ENCODE measurements around the gene TSSK6.
A peak's percentile ranks its signal among the peaks of the same experiment; 100 is the strongest.
"Not testable (repeated sequence)": the region's sequence is repeated elsewhere in the genome, so short reads cannot be mapped to it uniquely, and the experiment has no call there.

Gene TSSK6

DNA sequence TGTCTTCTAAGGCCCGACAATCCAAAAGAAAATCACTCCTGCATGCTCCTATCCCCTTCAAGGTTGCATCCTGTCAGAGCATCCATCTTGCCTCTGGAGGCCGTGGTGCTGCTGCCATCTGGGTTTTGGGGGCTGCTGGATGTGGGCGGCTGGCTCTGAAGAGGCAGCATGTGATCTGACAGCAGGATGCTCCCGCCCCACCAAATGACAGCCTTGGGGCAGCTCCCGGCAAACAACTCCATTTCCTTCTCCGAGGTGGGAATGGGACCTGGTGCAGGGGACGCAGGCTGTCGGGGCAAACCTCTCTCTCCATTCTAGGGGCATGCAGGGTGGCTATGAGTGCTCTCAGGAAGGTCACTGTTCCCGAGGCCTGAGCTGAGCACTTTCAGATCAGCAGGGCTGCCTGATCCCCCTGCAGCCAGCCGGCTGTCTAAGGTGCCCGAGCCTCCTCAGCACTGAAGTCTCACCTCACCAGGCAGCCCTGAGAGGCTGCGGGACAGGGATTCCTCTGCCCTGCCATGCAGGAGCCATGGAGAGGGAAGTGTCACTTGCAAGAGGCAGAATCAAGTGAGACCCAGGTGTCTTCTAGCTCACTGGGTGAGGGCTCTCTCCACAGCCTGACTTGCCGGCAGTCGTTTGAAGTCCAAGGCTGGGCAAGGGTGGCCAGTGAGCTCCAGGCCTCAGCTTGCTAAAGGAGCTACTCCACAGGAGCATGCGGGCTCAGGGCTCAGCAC lies 28.8 kb downstream of the TSSK6 start:
- DNase-seq = no peak

DNA sequence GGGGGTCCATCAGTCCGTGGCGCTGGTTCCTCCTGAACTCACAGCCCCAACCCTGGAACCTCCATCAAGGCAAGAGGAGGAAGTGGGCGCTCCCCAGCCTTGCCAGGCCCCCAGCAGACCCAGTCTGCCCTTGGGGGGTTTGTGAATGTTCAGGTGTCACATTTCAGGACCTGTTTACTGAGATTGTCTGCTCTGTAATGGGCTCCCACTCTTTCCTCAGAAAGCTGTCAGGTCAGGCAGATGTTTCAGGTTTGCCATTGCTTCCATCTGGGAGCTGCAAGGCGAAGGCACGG lies 29.4 kb downstream of the TSSK6 start:
- DNase-seq = no peak

DNA sequence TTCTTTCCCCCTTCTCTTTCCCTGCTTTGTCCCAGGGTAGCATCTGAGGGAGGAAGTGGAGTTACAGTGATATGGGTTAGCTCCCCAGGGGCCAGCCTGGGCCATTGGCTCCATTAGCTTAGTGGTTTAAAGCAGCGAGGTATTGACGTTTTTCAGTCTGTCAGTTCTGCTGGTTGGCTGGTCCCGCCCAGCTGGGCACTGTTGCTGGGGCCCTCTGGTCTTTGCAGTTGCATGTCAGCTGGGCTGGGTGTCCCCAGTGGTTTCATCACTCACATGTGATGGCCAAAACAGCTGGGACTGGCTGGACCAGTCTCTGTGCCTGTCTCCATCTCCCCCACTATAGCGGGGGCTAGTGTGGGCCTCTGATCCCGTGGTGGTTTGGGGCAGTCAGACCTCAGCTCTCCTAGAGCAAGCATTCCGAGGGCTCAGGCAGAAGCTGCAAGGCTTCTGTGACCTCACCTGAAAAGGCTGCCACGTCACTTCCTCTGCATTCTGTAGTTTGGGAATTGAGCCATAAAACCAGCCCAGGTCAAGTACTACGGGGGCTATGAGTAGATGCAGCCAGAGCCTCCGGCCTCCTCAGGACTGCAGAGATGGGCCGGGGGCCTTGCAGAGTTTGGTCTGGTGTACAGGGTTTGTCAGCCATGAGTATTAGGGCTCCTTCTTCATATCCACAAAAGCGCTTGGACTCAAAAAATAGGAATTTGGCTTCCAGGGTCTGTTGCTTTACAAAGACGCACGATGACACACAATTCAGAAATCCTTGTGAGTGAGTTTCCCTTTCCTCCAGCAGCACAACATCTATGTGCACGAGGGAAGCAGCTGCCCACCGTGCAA lies 30.0 kb downstream of the TSSK6 start:
- no peak for DNase-seq

DNA sequence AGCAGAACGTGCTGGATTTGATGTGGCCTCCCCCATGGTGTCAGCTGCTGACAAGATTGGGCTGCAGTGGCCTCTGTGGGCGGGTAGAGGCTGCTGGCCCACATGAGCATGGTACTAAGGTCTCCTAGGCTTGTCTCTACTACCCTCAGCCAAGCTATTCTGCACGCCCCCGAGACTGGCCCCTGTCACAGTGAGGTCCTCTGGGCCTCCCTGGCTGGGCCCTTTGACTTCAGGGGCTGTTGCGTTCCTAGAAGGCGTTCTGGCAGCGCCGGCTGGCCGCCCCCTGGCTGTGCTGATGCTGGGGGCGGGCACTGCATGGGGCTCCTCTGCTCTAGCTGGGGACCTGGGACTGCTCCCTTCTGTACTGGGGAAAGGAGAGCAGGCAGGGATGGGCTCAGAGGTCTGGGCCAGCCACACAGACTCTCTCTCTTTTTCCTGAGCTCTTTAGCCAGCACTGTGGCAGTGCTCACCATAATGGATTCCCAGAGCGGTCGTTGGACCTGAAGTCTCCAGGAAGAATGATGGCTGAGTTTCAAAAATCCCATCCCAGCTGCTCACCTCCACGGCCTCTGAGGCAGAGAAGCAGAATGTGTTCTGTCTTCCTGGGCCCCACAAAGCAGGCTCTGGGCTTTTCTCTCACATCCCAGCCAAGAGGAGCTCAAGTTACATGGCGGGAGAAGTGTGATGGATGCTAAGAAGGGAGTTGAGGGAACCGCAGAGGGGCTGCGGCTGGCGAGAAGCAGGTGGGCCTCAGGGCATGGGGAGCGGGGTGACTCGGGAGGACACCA lies 32.3 kb downstream of the TSSK6 start:
- DNase-seq = no peak

DNA sequence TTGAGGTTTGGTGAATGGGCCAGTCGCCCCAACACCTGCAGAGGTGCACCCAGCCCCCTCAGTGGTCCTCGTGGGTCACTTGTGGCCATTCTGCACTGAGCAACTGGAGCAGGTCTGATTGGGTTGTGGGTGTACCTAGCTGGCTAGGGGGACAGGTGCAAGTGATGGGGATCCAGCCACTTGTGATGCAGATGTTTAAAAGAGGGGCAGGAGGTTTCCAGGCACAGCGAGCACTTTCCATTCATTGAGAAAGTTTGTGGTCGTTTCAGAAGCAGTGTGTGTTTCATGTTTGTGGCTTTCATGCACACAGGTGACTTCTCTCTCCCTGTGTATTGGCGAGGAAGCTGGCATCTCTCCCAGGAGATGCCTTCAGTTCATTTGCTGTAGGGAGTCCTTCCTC lies 34.7 kb downstream of the TSSK6 start:
- no peak for DNase-seq

DNA sequence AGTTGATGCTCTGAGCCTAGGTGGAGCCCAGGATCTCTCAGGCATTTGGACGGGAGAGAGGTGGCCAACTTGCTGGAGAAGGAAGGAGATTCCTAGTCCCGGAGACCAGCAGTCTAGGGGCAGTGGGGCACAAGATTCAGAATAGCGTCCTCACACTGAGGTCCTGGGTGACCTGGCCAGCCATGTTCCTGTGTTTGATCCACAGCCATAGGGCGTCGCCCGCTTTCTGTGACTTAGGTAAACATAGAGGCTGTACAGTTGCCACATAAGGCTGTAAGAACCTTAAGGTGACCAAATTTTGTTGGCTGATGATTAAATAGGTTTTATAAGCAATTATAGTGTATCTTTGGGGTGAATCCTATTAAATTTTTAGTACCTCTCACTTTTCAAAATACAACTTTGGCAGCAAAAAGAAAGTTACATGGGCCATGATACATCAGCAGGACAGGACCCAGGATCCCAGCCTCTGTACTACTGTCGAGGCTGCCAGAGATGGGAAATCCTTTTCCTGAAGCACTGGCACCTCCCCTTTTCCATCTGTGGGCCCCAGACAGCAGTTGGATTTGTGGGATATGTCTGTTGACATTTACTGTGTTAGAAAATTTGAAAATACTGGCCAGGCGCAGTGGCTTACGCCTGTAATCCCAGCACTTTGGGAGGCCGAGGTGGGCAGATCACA lies 37.5 kb downstream of the TSSK6 start:
- DNase-seq = no peak

DNA sequence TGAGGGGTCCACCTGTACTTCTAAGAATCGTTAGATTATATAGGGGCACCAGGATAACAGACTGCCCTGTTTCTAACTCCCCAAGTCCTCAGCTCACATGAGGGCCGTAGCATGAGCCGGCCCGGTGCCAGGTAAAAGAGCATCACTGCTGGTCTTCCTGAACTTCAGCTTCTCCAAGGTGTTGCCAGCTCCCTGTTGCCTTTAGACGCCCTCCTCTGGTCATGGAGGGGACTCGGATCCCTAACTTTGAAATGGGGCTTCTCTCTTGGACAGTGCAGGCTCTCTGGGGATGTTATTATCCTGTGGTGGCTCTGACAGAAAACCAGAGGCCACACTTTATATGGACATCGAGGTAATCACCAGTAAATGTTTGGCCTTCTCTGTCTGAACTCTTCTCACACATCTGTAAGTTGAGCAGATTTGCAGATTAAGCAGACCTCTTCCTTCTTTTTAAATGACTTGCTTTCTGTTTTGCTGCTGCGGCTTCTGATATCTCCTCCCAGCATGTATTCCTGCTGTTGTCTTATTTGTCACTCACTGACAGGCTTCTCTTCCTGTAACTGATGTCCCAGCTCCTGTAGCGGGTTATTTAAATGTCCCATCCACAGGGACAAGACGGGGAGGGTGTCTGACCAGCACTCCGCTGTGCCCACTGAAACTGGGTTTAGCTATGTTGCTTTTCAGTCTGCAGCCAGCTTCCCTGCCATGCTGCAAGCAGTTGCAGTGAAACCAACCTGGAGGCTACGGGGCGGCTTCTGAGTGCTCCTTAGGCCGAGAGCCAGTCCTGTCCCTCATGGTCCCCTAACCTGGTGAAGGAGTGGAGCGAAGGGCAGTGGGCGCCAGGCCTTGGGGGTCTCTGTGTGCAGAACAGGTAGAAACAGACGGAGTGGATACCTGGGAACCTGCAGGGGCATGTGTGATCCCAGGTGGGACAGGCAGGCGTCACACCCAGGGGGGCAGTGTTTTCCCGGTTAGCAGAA lies 39.2 kb downstream of the TSSK6 start:
- peak; percentile 30 for DNase-seq

DNA sequence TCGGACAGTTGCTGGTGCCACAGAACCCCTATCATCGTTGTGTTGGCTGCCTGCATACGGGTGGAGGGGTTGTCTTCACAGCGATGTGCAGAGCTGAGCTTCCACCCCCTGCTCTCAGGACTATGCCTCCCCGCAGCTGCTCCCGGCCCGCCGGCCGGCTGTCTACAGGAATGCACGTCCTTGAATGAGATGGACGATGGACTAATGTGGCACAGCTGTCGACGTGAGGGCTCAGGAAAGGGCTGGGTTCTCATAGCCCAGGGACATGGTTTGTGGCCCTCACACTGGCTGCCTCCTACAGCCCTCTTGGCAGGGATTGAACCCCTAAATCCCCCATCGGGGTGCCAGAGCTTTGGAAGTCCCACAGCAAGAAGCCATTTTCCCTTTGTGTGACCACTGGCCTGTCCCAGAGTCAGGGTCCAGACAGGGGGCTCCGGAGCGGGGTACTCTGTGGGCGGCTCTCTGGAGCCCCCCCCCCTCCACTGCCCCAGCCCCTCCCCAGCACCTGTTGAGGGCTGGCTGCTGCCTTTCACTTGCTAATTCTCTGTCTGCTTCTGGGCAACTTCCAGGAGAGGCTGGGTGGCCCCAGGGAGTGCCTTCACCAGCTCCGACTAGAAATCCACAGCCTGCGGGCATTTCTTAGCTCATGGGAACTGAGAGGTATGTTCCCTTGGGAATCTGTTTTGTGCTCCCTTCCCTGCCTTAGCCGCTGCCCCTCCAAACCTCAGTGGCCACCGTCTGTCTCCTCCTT lies 40.2 kb downstream of the TSSK6 start:
- DNase-seq = no peak

DNA sequence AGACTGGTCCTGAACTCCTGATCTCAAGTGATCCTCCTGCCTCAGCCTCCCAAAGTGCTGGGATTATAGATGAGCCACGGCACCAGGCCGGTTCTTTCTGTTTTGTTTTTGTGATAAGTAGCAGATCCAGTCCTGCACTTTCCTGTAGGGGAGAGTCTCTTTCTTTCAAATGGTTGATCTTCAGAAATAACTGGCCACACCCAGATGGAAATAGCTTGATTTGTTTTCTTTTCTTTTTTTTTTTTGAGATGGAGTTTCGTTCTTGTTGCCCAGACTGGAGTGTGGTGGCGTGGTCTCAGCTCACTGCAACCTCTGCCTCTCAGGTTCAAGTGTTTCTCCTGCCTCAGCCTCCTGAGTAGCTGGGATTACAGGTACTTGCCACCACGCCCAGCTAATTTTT lies 43.2 kb downstream of the TSSK6 start:
- not testable (repeated sequence) for DNase-seq

DNA sequence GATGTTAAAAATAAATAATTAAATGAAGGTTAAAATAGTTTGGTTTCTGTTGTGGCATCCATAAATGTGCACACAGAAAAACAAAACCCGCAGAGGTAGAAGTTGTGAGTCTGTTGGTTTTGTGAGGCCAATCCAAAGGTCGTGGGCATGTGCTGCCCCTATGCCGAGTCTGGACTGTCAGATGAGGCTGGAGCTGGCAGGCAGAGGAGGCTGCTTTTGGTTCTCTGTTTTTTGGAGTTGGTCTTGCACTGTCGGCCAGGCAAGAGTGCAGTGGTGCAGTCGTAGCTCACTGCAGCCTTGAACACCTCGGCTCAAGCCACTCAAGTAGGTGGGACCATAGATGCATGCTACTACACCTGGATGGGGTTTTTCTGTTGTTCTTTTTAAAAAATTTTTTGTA lies 43.7 kb downstream of the TSSK6 start:
- DNase-seq = no peak

DNA sequence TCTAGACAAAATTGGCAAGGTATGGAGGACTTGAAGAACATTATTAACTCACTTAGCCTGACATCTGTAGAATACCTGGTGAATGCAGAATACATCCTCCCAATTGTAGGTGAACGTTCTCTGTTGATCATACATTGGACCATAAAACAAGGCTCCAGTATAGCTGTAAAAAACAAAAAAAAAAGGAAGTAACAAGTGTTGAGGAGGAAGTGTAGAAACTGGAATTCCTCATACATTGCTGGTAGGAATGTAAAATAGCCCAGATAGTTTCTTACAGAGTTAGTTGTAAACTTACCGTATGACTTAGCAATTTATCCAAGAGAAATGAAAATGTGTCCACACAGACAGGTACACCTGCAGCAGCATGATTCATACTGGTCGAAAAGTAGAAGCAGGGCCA lies 44.8 kb downstream of the TSSK6 start:
- DNase-seq = no peak

DNA sequence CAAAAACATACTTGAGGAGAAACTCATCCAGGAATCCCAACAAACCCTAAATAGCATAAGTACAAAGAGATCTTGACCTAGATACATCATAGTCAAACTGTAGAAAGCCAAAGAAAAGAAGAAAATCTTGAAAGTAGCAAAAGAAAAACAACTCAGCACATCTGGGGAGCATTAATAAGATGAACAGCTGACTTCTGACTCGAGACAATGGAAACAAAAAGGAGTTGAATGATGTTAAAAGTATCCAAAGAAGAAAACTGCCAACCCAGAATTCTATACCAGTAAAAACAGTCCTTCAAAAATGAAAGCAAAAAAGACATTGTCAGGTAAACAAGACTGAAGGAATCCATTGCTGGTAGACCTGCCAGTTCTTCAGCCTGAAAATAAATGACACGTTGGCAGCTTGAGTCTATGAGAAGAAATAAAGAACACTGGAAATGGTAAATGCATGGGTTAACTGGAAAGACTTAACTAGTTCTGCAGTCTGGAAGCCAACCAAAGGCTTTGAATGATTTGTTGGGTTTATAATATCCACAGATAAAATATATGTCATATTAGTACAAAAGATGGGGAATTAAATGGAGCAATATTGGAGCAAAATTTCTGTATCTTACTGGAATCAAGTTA lies 46.8 kb downstream of the TSSK6 start:
- DNase-seq = no peak

DNA sequence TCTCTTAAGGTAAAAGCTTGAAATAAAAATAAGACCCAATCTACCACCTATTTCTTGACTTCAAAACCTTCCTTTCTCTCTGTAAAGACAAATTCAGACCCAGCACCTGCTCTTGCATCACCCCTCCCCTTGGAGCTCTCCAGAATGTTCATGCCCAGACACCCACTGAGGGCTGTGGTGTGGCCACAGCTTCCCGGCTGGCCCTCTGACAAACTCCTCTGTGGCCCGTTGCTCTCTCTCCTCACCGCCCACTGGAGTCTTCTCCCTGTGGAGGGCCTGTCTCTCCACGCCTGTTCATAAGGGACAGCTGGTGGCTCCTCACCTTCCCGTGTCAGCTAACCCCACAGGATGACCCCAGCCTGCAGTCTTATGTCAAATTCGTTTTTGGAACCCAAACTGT lies 49.1 kb downstream of the TSSK6 start:
- DNase-seq = no peak

DNA sequence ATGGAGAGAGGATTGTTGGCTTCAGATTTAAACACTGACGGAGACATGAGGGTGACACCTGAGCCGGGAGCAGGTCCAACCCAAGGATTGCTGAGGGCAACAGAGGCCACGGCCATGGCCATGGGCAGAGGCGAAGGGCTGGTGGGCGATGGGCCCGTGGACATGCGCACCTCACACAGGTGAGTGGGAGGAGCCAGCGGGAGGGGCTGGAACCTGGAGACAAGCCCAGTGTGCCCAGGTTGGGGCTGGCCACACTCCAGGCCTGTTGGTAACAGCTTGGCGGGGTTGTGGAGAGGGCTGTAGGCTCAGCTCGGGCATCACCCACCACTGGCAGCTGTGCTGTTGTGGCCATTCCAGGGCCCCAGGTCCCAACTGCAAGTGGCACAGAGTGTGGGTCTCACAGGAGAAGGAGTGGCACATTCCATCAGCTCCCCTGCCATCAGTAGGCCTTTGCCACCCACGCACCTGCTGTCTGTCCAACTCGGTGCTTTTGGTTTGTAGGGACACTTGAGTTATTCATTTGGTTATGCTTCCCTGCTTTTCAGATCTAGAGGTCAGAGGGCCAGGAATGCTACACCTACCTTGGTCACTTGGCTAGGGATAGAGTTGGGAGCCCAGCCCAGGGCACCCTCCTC lies 49.8 kb downstream of the TSSK6 start:
- no peak for DNase-seq

DNA sequence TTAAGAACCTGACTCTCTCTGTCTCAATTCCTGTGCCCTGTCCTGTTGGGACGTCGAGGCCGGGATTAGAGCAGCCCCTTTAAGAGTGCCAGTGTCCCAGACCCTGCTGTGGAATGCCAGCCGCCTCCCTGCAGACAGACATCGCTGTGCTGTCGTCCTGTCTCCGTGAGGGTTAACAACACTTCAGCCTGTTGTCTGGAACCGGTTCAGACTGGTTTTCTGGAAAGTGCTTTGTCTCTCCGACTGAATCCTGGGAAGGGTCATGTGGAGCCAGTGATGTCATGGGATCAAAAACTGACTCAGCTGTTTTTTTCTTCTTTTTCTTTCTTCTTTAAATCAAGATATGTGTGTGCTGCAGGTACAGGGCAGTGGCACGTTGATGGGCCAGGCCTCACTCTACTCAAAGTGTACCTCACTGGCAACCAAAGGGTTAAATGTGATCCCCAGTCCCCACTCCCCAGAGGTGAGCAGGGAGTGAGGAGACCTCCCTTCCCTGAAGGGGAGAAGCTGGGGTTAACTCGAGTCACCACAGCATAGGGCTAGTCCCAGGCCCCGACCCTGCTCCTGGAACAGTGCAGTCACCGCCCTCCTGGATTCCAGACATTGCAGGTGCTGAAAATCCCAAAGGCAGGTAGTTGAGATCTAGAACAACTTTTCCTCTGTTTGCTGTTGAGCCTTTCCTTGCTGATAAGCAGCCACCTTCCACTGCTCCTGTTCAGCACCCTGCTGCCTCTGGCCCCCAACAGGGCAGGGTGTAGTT lies 50.8 kb downstream of the TSSK6 start:
- no peak for DNase-seq
